ENCODE measurements around the gene CCDC27.

CCDC27 gene

DNA sequence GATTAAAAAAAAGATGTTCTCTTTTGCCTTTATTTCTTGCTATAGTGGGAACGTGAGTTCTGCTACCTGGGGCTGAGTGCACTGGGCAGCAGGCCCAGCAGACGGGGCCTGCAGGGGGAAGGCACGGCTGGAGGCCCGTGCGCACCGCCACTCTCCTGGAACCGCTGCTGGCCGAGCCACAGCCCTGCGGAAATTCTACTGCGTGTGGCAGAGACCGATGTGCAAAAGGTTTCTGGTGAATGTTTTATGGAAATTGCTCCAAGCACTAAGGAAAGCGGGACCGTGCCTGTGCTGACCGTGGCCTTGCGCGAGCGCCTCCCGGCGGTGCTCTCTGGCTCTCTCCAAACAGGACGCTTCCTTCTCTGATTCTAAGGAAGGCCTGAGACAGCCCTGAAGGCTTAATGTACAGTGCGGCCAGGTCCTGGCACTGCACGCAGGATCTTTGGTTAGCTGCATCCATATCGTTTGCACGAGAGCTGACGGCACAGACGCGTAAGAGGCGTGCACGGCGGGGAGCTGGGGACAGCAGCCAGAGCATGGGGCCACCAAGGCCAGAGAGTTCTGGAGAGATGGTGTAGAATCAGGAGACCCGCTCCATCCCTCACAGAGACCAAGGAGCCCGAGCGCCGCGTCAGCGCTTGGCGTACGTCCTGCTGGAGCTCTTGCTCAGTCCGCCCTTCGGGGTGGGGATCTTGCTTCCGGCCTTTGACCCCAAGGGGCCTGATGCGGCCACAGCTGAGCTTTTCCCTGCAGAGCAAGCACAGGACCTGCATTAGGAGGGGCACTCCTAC, 62.7 kb downstream of the CCDC27 start:
- H3K4me3 ChIP-seq (ENCODE audit: low read depth in 1 of 2, low read length in 2 of 2) = no peak overlapping the region
- H3K27ac ChIP-seq (ENCODE audit: low read depth, low read length) = no peak overlapping the region
- H3K9ac ChIP-seq (ENCODE audit: low read length) = no peak overlapping the region
- no peaks in the 10 kb centered on the region for H3K9me3 ChIP-seq (ENCODE audit: low read length)
- no peaks in the 10 kb centered on the region for H3K4me1 ChIP-seq (ENCODE audit: insufficient read depth, low read length)
- H3K27me3 ChIP-seq (ENCODE audit: control insufficient read depth in 1 of 2, insufficient read depth in 2 of 2, low read length in 2 of 2) = no peaks in the 10 kb centered on the region
- peaks cover 20% of the 10 kb centered on the region for H3K36me3 ChIP-seq (ENCODE audit: insufficient read depth, low read length)

DNA sequence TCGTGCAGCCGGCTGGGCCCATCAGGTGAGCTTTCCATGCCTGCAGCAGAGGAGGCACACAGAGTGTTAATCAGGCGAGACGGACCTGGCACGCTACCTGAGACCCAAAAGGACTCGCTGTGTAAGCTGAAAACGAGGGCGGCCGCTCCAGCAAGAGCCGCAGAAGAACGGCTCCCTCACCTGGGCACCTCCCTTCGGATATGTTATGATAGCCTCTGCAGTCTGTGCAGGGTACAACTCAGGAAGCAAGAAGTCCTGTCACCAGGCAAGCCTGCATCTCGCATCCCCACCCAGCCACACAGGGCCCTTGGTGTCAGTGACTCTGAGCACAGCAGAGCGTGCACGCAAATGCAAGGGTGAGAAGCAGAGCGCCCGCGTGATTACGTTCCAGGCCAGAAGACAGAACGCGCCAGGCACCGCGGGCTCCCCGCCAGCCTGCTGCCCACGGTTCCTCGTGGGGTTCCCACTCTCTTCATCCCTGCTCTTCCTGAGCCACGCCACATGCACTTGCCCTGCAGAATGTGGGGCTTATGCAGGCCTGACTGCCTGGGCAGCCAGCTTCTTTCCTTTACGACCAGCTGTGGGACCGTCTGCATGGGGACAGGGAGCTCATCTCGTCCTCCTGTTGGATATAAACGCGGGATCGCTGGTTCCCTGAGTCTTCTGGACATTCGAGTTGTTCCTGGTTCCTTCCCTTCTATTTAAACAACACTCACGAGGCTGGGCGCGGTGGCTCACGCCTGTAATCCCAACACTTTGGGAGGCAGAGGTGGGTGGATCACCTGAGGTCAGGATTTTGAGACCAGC, 64.3 kb downstream of the CCDC27 start:
- Histone ChIP-seq H3K36me3 (ENCODE audit: insufficient read depth, low read length) (peaks cover 30% of the 10 kb centered on the region), H3K9ac (ENCODE audit: low read length) (no peak overlapping the region), H3K27me3 (ENCODE audit: control insufficient read depth in 1 of 2, insufficient read depth in 2 of 2, low read length in 2 of 2) (no peaks in the 10 kb centered on the region), H3K9me3 (ENCODE audit: low read length) (no peaks in the 10 kb centered on the region), H3K4me1 (ENCODE audit: insufficient read depth, low read length) (no peaks in the 10 kb centered on the region), H3K4me3 (ENCODE audit: low read depth in 1 of 2, low read length in 2 of 2) (no peak overlapping the region), H3K27ac (ENCODE audit: low read depth, low read length) (no peak overlapping the region)

DNA sequence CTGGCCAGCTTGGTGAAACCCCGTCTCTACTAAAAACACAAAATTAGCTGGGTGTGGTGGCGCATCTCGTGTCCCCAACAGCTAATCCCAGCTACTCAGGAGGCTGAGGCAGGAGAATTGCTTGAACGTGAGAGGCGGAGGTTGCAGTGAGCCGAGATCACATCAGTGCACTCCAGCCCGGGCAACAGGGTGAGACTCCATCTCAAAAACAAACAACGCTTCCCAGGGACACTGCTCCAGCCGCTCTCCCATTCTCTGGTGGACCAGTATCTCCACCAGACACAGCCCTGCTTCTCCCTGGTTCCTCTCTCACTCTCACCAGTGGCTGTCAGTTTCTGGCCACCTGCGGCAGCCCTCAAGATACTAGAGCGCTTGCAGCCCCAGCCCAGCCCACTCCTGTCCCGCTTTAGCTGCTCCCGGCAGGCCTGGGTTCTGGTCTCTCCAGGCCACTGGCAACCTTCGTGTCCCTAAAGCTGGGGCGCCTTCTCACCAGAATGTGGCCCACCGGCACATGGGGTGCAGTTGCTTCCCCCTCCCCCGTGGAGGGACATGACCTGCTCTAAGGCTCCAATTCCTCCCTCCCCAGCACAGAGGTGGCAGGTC, 65.0 kb downstream of the CCDC27 start:
- H3K27ac ChIP-seq (ENCODE audit: low read depth, low read length) = no peak overlapping the region
- peaks cover 37% of the 10 kb centered on the region for H3K36me3 ChIP-seq (ENCODE audit: insufficient read depth, low read length)
- no peaks in the 10 kb centered on the region for H3K27me3 ChIP-seq (ENCODE audit: control insufficient read depth in 1 of 2, insufficient read depth in 2 of 2, low read length in 2 of 2)
- H3K4me3 ChIP-seq (ENCODE audit: low read depth in 1 of 2, low read length in 2 of 2) = no peak overlapping the region
- H3K9ac ChIP-seq (ENCODE audit: low read length) = no peak overlapping the region
- H3K4me1 ChIP-seq (ENCODE audit: insufficient read depth, low read length) = no peaks in the 10 kb centered on the region
- no peaks in the 10 kb centered on the region for H3K9me3 ChIP-seq (ENCODE audit: low read length)

DNA sequence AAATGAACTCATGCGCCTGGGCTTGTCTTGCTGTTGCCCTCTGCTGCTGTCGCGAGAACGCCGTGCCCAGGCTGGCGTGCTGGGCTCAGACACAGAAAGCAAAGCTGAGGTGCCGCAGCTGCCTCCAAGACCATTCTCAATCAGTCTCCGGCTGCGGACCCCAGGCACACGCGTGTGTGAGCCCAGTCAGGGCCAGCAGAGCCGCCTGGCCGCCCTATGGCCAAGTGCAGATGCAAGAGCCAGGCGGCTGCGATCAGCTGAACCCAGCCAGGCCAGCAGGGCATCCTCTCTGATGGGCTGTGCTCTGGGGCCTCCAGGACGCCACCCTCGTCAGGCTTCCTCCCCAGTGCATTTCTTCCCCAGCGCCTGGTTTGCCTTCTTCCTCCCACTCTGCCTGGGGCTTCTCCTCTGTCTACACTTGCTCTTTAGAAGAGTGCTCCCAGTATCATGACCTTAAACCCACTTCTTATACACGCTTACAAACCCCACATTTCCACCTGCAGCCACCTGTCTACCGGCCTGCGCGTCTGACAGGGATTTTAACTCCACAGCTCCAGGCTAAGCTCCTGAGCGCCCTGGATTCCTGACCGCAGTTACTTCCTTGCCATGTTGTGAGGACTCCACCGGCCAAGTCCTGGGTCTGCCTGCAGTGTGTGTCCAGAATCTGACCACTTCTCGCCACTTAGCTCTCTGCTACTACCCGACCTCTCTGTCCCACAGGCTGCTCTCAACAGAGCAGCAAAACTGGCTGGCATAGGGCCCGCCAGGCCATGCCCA, 65.8 kb downstream of the CCDC27 start:
- Histone ChIP-seq H3K27me3 (ENCODE audit: control insufficient read depth in 1 of 2, insufficient read depth in 2 of 2, low read length in 2 of 2) (no peaks in the 10 kb centered on the region), H3K36me3 (ENCODE audit: insufficient read depth, low read length) (peaks cover 45% of the 10 kb centered on the region), H3K9me3 (ENCODE audit: low read length) (no peaks in the 10 kb centered on the region), H3K9ac (ENCODE audit: low read length) (no peak overlapping the region), H3K4me3 (ENCODE audit: low read depth in 1 of 2, low read length in 2 of 2) (no peak overlapping the region), H3K27ac (ENCODE audit: low read depth, low read length) (no peak overlapping the region), H3K4me1 (ENCODE audit: insufficient read depth, low read length) (no peaks in the 10 kb centered on the region)

DNA sequence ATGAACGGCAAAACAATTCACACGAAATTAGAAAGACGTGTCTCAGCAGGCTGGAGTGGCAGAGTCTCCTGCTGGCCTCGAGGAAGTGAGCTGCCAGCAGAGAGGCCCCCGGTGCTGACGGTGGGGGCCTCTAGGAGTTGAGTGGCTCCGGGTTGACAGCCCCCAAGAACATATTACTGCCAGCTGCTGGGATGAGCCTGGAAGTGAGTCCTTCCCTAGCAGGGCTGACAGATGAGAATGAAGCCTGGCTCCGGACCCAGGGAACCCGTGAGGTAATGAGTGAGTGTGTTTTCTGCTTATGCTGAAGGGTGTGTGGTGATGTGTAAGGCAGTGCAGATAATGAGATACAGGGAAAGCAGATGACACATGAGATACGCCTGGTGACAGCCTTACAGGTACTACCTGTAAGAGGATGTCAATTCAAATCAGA, 67.5 kb downstream of the CCDC27 start:
- peaks cover 46% of the 10 kb centered on the region for H3K36me3 ChIP-seq (ENCODE audit: insufficient read depth, low read length)
- no peaks in the 10 kb centered on the region for H3K9me3 ChIP-seq (ENCODE audit: low read length)
- H3K4me3 ChIP-seq (ENCODE audit: low read depth in 1 of 2, low read length in 2 of 2) = no peak overlapping the region
- no peak overlapping the region for H3K27ac ChIP-seq (ENCODE audit: low read depth, low read length)
- no peaks in the 10 kb centered on the region for H3K27me3 ChIP-seq (ENCODE audit: control insufficient read depth in 1 of 2, insufficient read depth in 2 of 2, low read length in 2 of 2)
- no peaks in the 10 kb centered on the region for H3K4me1 ChIP-seq (ENCODE audit: insufficient read depth, low read length)
- H3K9ac ChIP-seq (ENCODE audit: low read length) = no peak overlapping the region

DNA sequence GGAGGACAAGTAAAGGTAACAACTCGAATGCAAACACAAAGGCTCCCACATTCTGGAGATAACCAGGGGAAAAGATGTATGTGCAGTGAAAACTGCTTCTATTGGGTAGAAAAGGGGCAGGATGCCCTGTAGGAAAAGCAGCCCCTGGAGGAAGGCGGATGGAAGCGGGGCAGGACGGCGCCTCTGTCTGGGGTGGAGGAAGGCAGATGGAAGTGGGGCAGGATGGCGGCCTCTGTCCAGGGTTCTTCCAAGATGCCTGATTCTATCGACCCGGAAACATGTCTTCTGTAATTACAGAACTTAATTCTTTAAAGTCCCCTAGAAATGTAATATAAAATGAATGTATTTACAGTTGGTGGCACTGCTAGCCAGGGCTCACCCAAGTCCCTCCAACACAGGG, 68.1 kb downstream of the CCDC27 start:
- Histone ChIP-seq H3K9ac (ENCODE audit: low read length) (no peak overlapping the region), H3K4me1 (ENCODE audit: insufficient read depth, low read length) (no peaks in the 10 kb centered on the region), H3K27ac (ENCODE audit: low read depth, low read length) (no peak overlapping the region), H3K9me3 (ENCODE audit: low read length) (no peaks in the 10 kb centered on the region), H3K36me3 (ENCODE audit: insufficient read depth, low read length) (peaks cover 43% of the 10 kb centered on the region), H3K27me3 (ENCODE audit: control insufficient read depth in 1 of 2, insufficient read depth in 2 of 2, low read length in 2 of 2) (no peaks in the 10 kb centered on the region), H3K4me3 (ENCODE audit: low read depth in 1 of 2, low read length in 2 of 2) (no peak overlapping the region)

DNA sequence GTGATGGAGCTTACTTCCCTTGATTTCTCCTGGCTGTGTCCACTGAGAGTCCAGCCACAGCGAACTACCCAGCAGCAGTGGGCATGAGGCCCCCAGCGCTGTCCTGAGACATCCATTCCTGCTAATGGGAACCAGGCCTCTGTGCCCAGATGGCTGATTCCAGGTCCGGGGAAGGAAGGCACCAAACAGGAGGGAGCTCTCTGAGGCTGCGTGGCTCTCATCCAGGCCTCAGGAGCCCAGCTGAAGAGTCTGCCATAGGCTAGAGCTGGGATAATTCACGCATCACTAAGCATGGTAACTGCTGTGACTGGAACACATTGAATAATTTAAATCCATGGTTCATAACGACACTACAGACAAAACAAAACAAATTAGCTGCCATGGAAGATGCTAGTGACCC, 68.8 kb downstream of the CCDC27 start:
- H3K27me3 ChIP-seq (ENCODE audit: control insufficient read depth in 1 of 2, insufficient read depth in 2 of 2, low read length in 2 of 2) = no peaks in the 10 kb centered on the region
- no peaks in the 10 kb centered on the region for H3K4me1 ChIP-seq (ENCODE audit: insufficient read depth, low read length)
- no peaks in the 10 kb centered on the region for H3K9me3 ChIP-seq (ENCODE audit: low read length)
- no peak overlapping the region for H3K9ac ChIP-seq (ENCODE audit: low read length)
- H3K27ac ChIP-seq (ENCODE audit: low read depth, low read length) = no peak overlapping the region
- H3K4me3 ChIP-seq (ENCODE audit: low read depth in 1 of 2, low read length in 2 of 2) = no peak overlapping the region
- peaks cover 43% of the 10 kb centered on the region for H3K36me3 ChIP-seq (ENCODE audit: insufficient read depth, low read length)

Data from muscle layer of colon (tissue), 2 donors.